Glutamatergic neuron (in vitro differentiated cells): ENCODE data around the gene GXYLT1. TPM values are rescaled to one million over a fixed set of nuclear protein-coding genes. Genes with fewer than 3 reads are reported as not detected.

Experiments used
- DNase-seq: peaks from one replicate; pipeline ENCODE4 v3.0.0; 2022
- H3K27ac Mint-ChIP-seq: one replicate; pipeline ENCODE4 v1.8.0; 2020; ENCODE audit warnings: mild to moderate bottlenecking, mixed read lengths, inconsistent platforms; ENCODE audit not compliant: unreplicated experiment
- H3K27me3 Mint-ChIP-seq: one replicate; pipeline ENCODE4 v1.8.0; 2020; ENCODE audit warnings: mild to moderate bottlenecking, moderate library complexity, mixed read lengths, inconsistent platforms; ENCODE audit not compliant: unreplicated experiment
- H3K36me3 Mint-ChIP-seq: one replicate; pipeline ENCODE4 v1.8.0; 2020; ENCODE audit warnings: mild to moderate bottlenecking, mixed read lengths, inconsistent platforms; ENCODE audit not compliant: unreplicated experiment
- H3K4me1 Mint-ChIP-seq: one replicate; pipeline ENCODE4 v1.8.0; 2020; ENCODE audit warnings: mild to moderate bottlenecking, low read depth, mixed read lengths, inconsistent platforms; ENCODE audit not compliant: unreplicated experiment
- H3K4me3 Mint-ChIP-seq: one replicate; pipeline ENCODE4 v1.8.0; 2020; ENCODE audit warnings: mild to moderate bottlenecking, mixed read lengths, inconsistent platforms; ENCODE audit not compliant: unreplicated experiment
- H3K9me3 Mint-ChIP-seq: one replicate; pipeline ENCODE4 v1.8.0; 2020; ENCODE audit warnings: mild to moderate bottlenecking, moderate library complexity, mixed read lengths, inconsistent platforms; ENCODE audit not compliant: unreplicated experiment
- total RNA-seq: library from RNA; stranded (reverse); fragmentation: NEBNext Ultra II Directional; extraction: Animal tissue kit (Norgen Biotek cat#: 25700); gene quantifications from one replicate; pipeline ENCODE4 v1.2.1, GENCODE V29; 2021; ENCODE audit not compliant: unreplicated experiment
- TF ChIP-seq, protein P1 (sequence below): fragments of 200-600 bp; sonication (generic); IDR thresholded peaks from one replicate; pipeline ENCODE4 v1.5.0; 2021; ENCODE audit not compliant: partially characterized antibody, unreplicated experiment

GXYLT1 gene
- total RNA-seq, 1 donor from 2014 or later, result 3.4 TPM

DNA sequence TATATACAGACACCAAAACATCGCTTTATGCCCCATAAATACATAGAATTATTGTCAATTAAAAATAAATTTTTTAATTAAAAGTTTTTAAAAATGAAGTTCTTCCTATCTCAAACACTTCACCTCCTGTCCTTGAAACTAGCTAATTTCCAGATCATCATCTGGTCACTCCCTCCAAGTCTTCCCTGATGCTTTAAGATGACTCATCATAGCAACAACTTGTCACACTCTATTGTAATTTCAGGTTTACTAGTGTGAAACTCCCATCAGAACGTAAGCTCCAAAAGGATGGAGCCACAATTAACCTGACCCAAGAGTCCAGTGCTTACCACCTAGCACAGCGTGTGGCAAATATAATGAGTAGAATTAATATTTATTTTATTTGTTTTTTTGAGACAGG, 16.3 kb downstream of the GXYLT1 start:
- Mint-ChIP-seq H3K36me3 (no peaks in the 10 kb centered on the region), H3K27ac (no peak overlapping the region), H3K4me3 (no peak overlapping the region), H3K27me3 (peaks cover 1% of the 10 kb centered on the region), H3K9me3 (no peaks in the 10 kb centered on the region), H3K4me1 (no peaks in the 10 kb centered on the region)
- TF ChIP-seq, protein P1, sequence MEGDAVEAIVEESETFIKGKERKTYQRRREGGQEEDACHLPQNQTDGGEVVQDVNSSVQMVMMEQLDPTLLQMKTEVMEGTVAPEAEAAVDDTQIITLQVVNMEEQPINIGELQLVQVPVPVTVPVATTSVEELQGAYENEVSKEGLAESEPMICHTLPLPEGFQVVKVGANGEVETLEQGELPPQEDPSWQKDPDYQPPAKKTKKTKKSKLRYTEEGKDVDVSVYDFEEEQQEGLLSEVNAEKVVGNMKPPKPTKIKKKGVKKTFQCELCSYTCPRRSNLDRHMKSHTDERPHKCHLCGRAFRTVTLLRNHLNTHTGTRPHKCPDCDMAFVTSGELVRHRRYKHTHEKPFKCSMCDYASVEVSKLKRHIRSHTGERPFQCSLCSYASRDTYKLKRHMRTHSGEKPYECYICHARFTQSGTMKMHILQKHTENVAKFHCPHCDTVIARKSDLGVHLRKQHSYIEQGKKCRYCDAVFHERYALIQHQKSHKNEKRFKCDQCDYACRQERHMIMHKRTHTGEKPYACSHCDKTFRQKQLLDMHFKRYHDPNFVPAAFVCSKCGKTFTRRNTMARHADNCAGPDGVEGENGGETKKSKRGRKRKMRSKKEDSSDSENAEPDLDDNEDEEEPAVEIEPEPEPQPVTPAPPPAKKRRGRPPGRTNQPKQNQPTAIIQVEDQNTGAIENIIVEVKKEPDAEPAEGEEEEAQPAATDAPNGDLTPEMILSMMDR, result no peak
- DNase-seq, result no peak

DNA sequence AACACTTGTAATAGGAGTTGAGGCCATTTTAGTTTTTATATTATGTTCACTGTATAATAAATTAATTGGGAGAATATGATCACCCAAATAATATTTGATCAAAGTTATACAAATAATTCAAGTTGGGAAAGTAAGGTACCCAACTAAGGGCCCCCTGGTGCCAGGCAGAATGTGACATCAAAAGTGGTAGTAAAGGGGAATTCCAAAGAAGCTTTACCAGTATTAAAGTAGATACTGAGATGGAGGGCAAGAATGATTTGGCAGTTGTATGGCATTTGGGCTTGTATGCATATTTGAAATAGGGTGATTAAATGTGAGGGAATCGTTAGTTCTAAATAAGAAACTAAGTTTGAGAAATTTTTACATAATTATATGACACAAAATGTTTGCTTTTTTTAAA, 17.7 kb downstream of the GXYLT1 start:
- DNase-seq, result no peak
- Mint-ChIP-seq H3K36me3 (no peaks in the 10 kb centered on the region), H3K4me3 (no peak overlapping the region), H3K27me3 (no peaks in the 10 kb centered on the region), H3K9me3 (no peaks in the 10 kb centered on the region), H3K27ac (no peak overlapping the region), H3K4me1 (no peaks in the 10 kb centered on the region)
- TF ChIP-seq, protein P1, result no peak

DNA sequence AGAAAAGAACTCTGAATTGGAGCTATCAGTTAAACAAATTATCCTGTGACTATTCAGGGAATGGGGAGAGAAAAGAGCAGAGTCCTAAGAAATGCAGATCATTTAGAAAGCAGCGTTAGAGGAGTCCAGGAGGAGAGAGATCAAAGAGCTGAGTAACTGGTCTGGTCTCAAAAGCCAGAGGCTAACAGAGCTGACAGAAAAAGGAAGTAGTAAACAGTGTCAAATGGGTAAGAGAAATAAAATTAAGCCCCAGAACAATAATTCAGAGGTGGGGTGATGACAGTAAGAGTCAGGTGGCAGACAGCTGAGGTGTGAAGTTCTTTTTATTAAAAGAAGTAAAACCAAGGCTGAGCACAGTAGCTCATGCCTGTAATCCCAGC, 19.3 kb downstream of the GXYLT1 start:
- TF ChIP-seq, protein P1, result no peak
- Mint-ChIP-seq H3K36me3 (no peaks in the 10 kb centered on the region), H3K9me3 (no peaks in the 10 kb centered on the region), H3K27ac (no peak overlapping the region), H3K4me3 (no peak overlapping the region), H3K4me1 (no peaks in the 10 kb centered on the region), H3K27me3 (no peaks in the 10 kb centered on the region)
- no peak for DNase-seq

DNA sequence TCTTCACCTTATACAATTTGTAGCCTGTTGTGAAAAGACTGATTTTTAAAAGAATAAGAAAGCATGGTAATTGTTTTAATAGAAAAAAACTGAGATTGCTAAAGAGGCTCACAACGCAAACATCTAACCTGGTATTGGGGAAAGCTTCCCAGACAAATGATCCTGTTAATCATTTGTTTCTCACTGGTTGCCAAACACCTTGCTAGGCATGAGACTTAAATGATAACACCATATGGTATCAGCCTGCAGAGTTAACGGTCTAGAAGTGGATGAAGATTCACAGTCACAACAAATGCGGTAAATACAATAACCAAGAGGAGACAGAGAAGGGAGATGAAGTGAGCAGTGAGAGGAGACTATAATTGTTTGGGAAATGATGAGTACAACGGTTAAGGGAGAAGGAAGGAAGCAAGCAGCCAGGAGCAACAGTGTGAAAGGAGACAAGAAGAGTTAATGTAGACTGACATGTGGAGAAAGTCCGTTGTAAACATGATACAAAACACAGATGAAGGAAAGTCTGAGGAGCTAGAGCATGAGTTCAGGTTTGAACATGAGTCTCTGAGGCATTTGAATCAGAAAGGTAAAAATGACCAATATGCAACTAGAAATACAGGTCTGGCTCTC, 19.8 kb downstream of the GXYLT1 start:
- no peak overlapping the region for H3K4me3 Mint-ChIP-seq
- TF ChIP-seq, protein P1, result no peak
- no peaks in the 10 kb centered on the region for H3K36me3 Mint-ChIP-seq
- no peaks in the 10 kb centered on the region for H3K27me3 Mint-ChIP-seq
- no peak for DNase-seq
- H3K27ac Mint-ChIP-seq, result no peak overlapping the region
- no peaks in the 10 kb centered on the region for H3K4me1 Mint-ChIP-seq
- H3K9me3 Mint-ChIP-seq, result no peaks in the 10 kb centered on the region

DNA sequence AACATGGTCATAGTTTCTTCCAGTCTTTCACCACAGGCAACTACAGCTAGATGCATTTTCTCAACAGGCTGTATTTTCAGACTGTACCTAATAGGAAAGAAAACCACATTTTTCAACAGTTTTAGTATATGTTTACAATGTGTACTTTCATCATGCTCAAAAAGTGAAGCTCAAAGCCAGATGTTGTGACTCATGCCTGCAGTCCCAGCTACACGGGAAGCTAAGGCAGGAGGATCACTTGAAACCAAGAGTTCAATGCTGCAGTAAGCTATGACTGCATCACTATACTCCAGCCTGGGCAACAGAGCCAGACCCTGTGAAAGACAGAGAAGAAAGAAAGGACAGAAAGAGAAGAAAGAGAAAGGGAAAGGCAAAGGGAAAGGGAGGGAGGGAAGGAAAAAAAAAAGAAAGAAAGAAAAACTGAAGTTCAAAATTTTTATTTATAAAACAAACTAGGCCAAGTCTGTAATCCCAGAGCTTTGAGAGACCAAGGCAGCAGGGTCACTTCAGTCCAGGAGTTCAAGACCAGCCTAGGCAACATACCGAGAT, 25.5 kb downstream of the GXYLT1 start:
- no peak for DNase-seq
- TF ChIP-seq, protein P1, result no peak
- H3K27ac Mint-ChIP-seq, result no peak overlapping the region
- H3K4me1 Mint-ChIP-seq, result no peaks in the 10 kb centered on the region
- no peak overlapping the region for H3K4me3 Mint-ChIP-seq
- no peaks in the 10 kb centered on the region for H3K27me3 Mint-ChIP-seq
- H3K36me3 Mint-ChIP-seq, result peaks cover 2% of the 10 kb centered on the region
- no peaks in the 10 kb centered on the region for H3K9me3 Mint-ChIP-seq
